ENCODE measurements around the gene FAAP100.

DNA sequence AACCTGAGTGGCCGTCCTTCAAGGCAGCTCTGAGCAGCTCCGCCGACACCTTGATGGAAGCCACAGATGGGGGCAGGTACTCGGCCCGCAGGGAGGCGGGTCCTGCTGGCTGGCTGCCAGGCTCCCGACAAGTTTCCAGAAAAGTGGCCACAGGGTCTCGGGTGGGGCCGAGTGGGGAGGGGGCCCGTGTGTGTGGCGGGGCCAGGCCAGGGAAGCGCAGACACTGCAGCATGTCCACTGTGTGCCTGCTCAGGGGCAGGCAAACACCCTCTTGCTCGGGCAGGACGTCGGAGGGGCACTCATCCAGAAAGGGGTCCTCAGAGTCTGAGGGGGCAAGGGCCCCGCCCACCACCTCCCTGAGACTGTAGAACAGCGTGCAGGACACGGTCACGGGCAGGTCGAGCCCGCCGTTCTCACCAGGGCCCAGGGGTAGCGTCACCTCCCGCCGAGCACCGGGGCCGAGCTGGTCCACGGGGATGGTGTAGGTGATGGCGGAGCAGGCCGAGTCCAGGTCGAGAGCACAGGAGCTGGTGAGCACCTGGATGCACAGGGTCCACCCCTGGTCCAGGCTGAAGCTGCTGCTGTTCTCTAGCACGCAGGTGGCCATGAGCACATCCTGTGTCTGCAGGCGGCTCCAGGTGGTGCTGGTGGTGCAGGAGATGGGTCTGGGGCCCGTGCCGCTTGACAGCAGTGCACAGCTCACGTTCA is 5.1 kb downstream of the FAAP100 start:
- TF ChIP-seq CTCF (IDR thresholded peaks at IDR 0.05; ENCODE audit: poor library complexity, severe bottlenecking) (no peak), POLR2AphosphoS5 (IDR thresholded peaks at IDR 0.05) (no peak), EZH2 (IDR thresholded peaks at IDR 0.05; ENCODE audit: borderline replicate concordance, insufficient read depth, low read length, poor library complexity, severe bottlenecking) (no peak), EP300 (conservative IDR thresholded peaks at IDR 0.05; ENCODE audit: poor library complexity, severe bottlenecking) (no peak)
